HL-60 (cell line): ENCODE measurements around the gene NXPH4.

ENCODE experiments used
- POLR2AphosphoS5 ChIP-seq: IDR thresholded peaks from 2 replicates; pipeline ENCODE4 v1.6.1; 2012; ENCODE audit warnings: low read depth
- SPI1 ChIP-seq: IDR thresholded peaks from 2 replicates; pipeline ENCODE4 v1.6.1; 2012; ENCODE audit warnings: low read depth, mild to moderate bottlenecking, borderline replicate concordance
- TF ChIP-seq, protein P1 (sequence below): IDR thresholded peaks from one replicate; pipeline ENCODE4 v1.5.1; 2011; ENCODE audit warnings: low read length, control low read depth, inconsistent platforms; ENCODE audit not compliant: insufficient read depth
- TF ChIP-seq, protein P2 (sequence below): IDR thresholded peaks from 2 replicates; pipeline ENCODE4 v1.6.1; 2012; ENCODE audit warnings: low read depth; ENCODE audit not compliant: insufficient replicate concordance

DNA sequence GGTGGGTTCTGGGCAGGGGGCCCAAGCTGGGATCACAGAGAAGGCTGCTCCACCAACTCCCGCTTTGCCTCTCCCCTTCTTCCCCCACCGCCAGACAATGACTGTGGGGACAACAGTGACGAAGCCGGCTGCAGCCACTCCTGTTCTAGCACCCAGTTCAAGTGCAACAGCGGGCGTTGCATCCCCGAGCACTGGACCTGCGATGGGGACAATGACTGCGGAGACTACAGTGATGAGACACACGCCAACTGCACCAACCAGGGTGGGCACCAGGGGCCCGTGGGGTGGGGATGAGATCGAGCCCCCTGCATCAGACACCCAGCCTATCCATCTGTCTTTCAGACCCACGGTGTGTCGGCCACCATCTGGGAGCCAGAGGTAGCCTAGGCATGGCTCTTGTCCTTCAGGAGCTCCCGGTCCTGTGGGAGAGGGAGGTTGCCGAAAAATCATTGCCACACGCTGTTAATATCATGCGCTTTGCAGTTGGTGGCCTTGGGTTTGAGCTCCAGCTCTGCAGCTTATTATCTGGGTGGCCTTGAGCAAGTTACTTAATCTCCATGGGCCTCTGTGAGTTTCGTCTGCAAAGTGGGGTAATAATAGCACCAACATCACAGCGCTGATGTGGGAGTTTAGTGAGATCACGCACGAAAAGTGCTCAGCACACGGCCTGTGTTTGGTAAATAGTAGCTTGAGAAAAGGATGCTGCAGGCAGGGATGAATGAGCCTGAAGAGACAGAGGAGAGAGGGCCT is 47.4 kb upstream of the NXPH4 start:
- TF ChIP-seq, protein P1, sequence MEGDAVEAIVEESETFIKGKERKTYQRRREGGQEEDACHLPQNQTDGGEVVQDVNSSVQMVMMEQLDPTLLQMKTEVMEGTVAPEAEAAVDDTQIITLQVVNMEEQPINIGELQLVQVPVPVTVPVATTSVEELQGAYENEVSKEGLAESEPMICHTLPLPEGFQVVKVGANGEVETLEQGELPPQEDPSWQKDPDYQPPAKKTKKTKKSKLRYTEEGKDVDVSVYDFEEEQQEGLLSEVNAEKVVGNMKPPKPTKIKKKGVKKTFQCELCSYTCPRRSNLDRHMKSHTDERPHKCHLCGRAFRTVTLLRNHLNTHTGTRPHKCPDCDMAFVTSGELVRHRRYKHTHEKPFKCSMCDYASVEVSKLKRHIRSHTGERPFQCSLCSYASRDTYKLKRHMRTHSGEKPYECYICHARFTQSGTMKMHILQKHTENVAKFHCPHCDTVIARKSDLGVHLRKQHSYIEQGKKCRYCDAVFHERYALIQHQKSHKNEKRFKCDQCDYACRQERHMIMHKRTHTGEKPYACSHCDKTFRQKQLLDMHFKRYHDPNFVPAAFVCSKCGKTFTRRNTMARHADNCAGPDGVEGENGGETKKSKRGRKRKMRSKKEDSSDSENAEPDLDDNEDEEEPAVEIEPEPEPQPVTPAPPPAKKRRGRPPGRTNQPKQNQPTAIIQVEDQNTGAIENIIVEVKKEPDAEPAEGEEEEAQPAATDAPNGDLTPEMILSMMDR = no peak
- TF ChIP-seq POLR2AphosphoS5 = no peak
- TF ChIP-seq, protein P2, sequence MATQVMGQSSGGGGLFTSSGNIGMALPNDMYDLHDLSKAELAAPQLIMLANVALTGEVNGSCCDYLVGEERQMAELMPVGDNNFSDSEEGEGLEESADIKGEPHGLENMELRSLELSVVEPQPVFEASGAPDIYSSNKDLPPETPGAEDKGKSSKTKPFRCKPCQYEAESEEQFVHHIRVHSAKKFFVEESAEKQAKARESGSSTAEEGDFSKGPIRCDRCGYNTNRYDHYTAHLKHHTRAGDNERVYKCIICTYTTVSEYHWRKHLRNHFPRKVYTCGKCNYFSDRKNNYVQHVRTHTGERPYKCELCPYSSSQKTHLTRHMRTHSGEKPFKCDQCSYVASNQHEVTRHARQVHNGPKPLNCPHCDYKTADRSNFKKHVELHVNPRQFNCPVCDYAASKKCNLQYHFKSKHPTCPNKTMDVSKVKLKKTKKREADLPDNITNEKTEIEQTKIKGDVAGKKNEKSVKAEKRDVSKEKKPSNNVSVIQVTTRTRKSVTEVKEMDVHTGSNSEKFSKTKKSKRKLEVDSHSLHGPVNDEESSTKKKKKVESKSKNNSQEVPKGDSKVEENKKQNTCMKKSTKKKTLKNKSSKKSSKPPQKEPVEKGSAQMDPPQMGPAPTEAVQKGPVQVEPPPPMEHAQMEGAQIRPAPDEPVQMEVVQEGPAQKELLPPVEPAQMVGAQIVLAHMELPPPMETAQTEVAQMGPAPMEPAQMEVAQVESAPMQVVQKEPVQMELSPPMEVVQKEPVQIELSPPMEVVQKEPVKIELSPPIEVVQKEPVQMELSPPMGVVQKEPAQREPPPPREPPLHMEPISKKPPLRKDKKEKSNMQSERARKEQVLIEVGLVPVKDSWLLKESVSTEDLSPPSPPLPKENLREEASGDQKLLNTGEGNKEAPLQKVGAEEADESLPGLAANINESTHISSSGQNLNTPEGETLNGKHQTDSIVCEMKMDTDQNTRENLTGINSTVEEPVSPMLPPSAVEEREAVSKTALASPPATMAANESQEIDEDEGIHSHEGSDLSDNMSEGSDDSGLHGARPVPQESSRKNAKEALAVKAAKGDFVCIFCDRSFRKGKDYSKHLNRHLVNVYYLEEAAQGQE = no peak
- TF ChIP-seq SPI1 = no peak
